ENCODE measurements around the gene PTPRJ. TPM values are rescaled to one million over a fixed set of nuclear protein-coding genes. Genes with fewer than 3 reads are reported as not detected.

PTPRJ gene
- total and polyA plus RNA-seq, 4 donors = 4.1 to 24.7 (median 14.6) TPM

GRCh38 chr11:48051217-48051830, 71.0 kb downstream of the PTPRJ start:
- Histone ChIP-seq H3K9me3 (ENCODE audit: control insufficient read depth in 4 of 4, low read length in 3 of 4) (no peaks in the 10 kb centered on the region), H3K27ac (ENCODE audit: low read depth in 1 of 2, low read length in 2 of 2) (no peak overlapping the region), H3K9ac (ENCODE audit: low read depth in 1 of 2, low read length in 2 of 2) (no peak overlapping the region), H3K4me1 (ENCODE audit: control insufficient read depth in 4 of 4, insufficient read depth in 4 of 4, low read length in 3 of 4) (peaks cover 6 to 18% (median 11%) of the 10 kb centered on the region in 4 donors), H3K27me3 (ENCODE audit: control insufficient read depth in 4 of 4, insufficient read depth in 4 of 4, low read length in 3 of 4) (no peaks in the 10 kb centered on the region), H3K36me3 (ENCODE audit: control insufficient read depth in 4 of 4, insufficient read depth in 3 of 4, low read depth in 1 of 4, low read length in 3 of 4) (peaks cover 0 to 2% (median under 1%) of the 10 kb centered on the region in 4 donors), H3K4me3 (ENCODE audit: low read depth in 1 of 3, low read length in 3 of 3) (no peak overlapping the region)
- TF ChIP-seq ZBTB33 (IDR thresholded peaks at IDR 0.05) (no peak), HNF4G (IDR thresholded peaks at IDR 0.05) (no peak), HNF4A (conservative IDR thresholded peaks at IDR 0.05) (no peak), ATF3 (IDR thresholded peaks at IDR 0.05) (no peak), FOXA1 (IDR thresholded peaks at IDR 0.05) (no peak), EGR1 (IDR thresholded peaks at IDR 0.05; ENCODE audit: low read depth in 2 of 2) (no peak), REST (IDR thresholded peaks at IDR 0.05) (no peak), MAX (IDR thresholded peaks at IDR 0.05) (no peak), NR2F2 (IDR thresholded peaks at IDR 0.05) (no peak), SP1 (IDR thresholded peaks at IDR 0.05) (no peak)
- 92% methylated on average over 7 of the region's 7 CpGs for WGBS
- DNase-seq (ENCODE audit: low spot score) = no peak

- Histone ChIP-seq H3K27me3 (ENCODE audit: control insufficient read depth in 4 of 4, insufficient read depth in 4 of 4, low read length in 3 of 4) (no peaks in the 10 kb centered on the region), H3K36me3 (ENCODE audit: control insufficient read depth in 4 of 4, insufficient read depth in 3 of 4, low read depth in 1 of 4, low read length in 3 of 4) (peaks cover 0 to 2% (median under 1%) of the 10 kb centered on the region in 4 donors), H3K27ac (ENCODE audit: low read depth in 1 of 2, low read length in 2 of 2) (no peak overlapping the region), H3K4me1 (ENCODE audit: control insufficient read depth in 4 of 4, insufficient read depth in 4 of 4, low read length in 3 of 4) (peaks cover 6 to 18% (median 12%) of the 10 kb centered on the region in 4 donors), H3K9ac (ENCODE audit: low read depth in 1 of 2, low read length in 2 of 2) (no peak overlapping the region), H3K4me3 (ENCODE audit: low read depth in 1 of 3, low read length in 3 of 3) (no peak overlapping the region), H3K9me3 (ENCODE audit: control insufficient read depth in 4 of 4, low read length in 3 of 4) (no peaks in the 10 kb centered on the region)
- DNase-seq (ENCODE audit: low spot score) = no peak
- TF ChIP-seq TAF1 (conservative IDR thresholded peaks at IDR 0.05) (no peak), SP1 (IDR thresholded peaks at IDR 0.05) (peak; percentile 25)
- 88% methylated on average over 9 of the region's 9 CpGs for WGBS
Measured at GRCh38 chr11:48052183-48053044, 72.1 kb downstream of the PTPRJ start.

Data from liver (tissue), 9 donors.